MM.1S (cell line): ENCODE results near the gene VPS52.

Source experiments
- DNase-seq: peaks from one replicate; pipeline ENCODE4 v3.0.0-alpha.2; 2015
- H2AFZ ChIP-seq: fragments of 300-600 bp; sonication (generic); 2 replicates; pipeline ENCODE4 v1.6.0; 2016; ENCODE audit warnings: antibody characterized with exemption, low read length
- H3F3A ChIP-seq: fragments of 300-600 bp; sonication (generic); 2 replicates; pipeline ENCODE4 v1.6.1; 2016; ENCODE audit warnings: mild to moderate bottlenecking, antibody characterized with exemption, low read length, moderate library complexity, mixed read lengths; ENCODE audit not compliant: insufficient read depth
- H3K27ac ChIP-seq: fragments of 300-600 bp; sonication (generic); 2 replicates; pipeline ENCODE4 v1.5.1; 2016; ENCODE audit warnings: mild to moderate bottlenecking, low read length
- H3K27me3 ChIP-seq: fragments of 300-600 bp; sonication (generic); replicated peaks from 2 replicates; pipeline ENCODE4 v1.6.0; 2016; ENCODE audit warnings: low read length; ENCODE audit not compliant: insufficient read depth
- H3K36me3 ChIP-seq: fragments of 300-600 bp; sonication (generic); replicated peaks from 2 replicates; pipeline ENCODE4 v1.6.1; 2016; ENCODE audit warnings: mild to moderate bottlenecking, low read length, mixed read lengths; ENCODE audit not compliant: insufficient read depth
- H3K4me1 ChIP-seq: fragments of 300-600 bp; sonication (generic); 2 replicates; pipeline ENCODE4 v1.6.1; 2016; ENCODE audit warnings: low read length, mixed read lengths
- H3K4me2 ChIP-seq: fragments of 300-600 bp; sonication (generic); 2 replicates; pipeline ENCODE4 v1.6.0; 2016; ENCODE audit warnings: low read depth, low read length
- H3K4me3 ChIP-seq: fragments of 300-600 bp; sonication (generic); 2 replicates; pipeline ENCODE4 v1.5.1; 2016; ENCODE audit warnings: low read length, mixed read lengths
- H3K79me2 ChIP-seq: fragments of 300-600 bp; sonication (generic); 2 replicates; pipeline ENCODE4 v1.6.1; 2016; ENCODE audit warnings: mixed run types, low read length, mixed read lengths
- H3K9ac ChIP-seq: fragments of 300-600 bp; sonication (generic); 2 replicates; pipeline ENCODE4 v1.6.1; 2016; ENCODE audit warnings: low read length, mixed read lengths
- H3K9me2 ChIP-seq: fragments of 300-600 bp; sonication (generic); replicated peaks from 2 replicates; pipeline ENCODE4 v1.6.1; 2016; ENCODE audit warnings: mild to moderate bottlenecking, low read length, mixed read lengths; ENCODE audit not compliant: insufficient read depth
- H3K9me3 ChIP-seq: fragments of 300-600 bp; sonication (generic); replicated peaks from 2 replicates; pipeline ENCODE4 v1.6.1; 2016; ENCODE audit warnings: mild to moderate bottlenecking, low read length, mixed read lengths; ENCODE audit not compliant: insufficient read depth
- H4K20me1 ChIP-seq: fragments of 300-600 bp; sonication (generic); 2 replicates; pipeline ENCODE4 v1.6.1; 2016; ENCODE audit warnings: mild to moderate bottlenecking, low read length, moderate library complexity, mixed read lengths; ENCODE audit not compliant: insufficient read depth
- EZH2 ChIP-seq: fragments of 300-600 bp; sonication (generic); optimal IDR thresholded peaks from 2 replicates; pipeline ENCODE3; 2017; ENCODE audit warnings: low read depth, mild to moderate bottlenecking, antibody characterized with exemption, low read length, mixed read lengths
- EZH2phosphoT487 ChIP-seq: fragments of 300-600 bp; sonication (generic); IDR thresholded peaks from 2 replicates; pipeline ENCODE4 v1.6.1; 2018; ENCODE audit warnings: antibody characterized with exemption, low read length
- TF ChIP-seq, protein P1 (sequence below): fragments of 300-600 bp; sonication (generic); IDR thresholded peaks from 2 replicates; pipeline ENCODE4 v1.5.1; 2016; ENCODE audit warnings: antibody characterized with exemption, low read length, mixed read lengths

Gene VPS52

DNA sequence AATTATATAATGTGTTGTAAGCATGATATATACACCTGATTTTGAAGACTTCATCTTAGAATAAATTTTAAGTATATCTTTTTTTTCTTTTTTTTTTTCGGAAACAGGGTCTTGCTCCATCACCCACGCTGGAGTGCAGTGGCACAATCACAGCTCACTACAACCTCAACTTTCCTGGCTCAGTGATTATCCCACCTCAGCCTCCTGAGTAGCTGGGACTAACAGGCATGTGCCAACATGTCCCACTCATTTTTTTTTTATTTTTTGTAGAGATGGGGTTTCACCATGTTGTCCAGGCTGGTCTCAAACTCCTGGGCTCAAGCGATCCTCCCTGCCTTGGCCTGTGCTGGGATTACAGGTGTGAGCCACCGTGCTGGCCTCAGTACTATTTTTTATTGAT is 17.1 kb downstream of the VPS52 start:
- Histone ChIP-seq H3K9me2 (no peaks in the 10 kb centered on the region), H3K4me3 (no peak overlapping the region), H3K79me2 (peaks cover 12% of the 10 kb centered on the region), H3F3A (no peaks in the 10 kb centered on the region; the same call in 1 of the 2 replicates), H4K20me1 (no peaks in the 10 kb centered on the region), H3K27ac (no peak overlapping the region), H3K4me2 (no peak overlapping the region), H3K9me3 (no peaks in the 10 kb centered on the region), H3K9ac (no peak overlapping the region), H3K36me3 (no peaks in the 10 kb centered on the region), H3K27me3 (no peaks in the 10 kb centered on the region), H2AFZ (no peak overlapping the region), H3K4me1 (peaks cover 8% of the 10 kb centered on the region)
- DNase-seq: no peak
- TF ChIP-seq EZH2 (no peak), EZH2phosphoT487 (no peak)
- TF ChIP-seq, protein P1, sequence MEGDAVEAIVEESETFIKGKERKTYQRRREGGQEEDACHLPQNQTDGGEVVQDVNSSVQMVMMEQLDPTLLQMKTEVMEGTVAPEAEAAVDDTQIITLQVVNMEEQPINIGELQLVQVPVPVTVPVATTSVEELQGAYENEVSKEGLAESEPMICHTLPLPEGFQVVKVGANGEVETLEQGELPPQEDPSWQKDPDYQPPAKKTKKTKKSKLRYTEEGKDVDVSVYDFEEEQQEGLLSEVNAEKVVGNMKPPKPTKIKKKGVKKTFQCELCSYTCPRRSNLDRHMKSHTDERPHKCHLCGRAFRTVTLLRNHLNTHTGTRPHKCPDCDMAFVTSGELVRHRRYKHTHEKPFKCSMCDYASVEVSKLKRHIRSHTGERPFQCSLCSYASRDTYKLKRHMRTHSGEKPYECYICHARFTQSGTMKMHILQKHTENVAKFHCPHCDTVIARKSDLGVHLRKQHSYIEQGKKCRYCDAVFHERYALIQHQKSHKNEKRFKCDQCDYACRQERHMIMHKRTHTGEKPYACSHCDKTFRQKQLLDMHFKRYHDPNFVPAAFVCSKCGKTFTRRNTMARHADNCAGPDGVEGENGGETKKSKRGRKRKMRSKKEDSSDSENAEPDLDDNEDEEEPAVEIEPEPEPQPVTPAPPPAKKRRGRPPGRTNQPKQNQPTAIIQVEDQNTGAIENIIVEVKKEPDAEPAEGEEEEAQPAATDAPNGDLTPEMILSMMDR: no peak

DNA sequence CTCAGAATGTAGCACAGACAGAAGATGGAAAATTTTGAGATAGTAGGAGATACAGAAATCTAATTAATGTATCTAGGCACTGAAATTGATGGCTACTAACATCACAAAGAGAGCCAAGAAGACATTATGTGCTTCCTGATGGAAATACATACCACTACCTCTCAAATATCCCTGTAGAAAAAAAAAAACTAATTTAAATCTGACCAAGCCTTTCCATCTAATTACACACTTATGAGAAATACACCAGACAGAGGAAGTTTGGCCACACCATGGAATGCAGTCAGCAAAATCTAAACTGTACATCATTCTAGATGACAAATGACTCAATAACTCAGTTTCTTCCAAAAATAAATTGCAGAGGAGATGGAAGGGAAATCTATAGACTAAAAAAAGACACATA is 18.9 kb downstream of the VPS52 start:
- Histone ChIP-seq H4K20me1 (no peaks in the 10 kb centered on the region), H3K9me2 (no peaks in the 10 kb centered on the region), H3F3A (peaks cover 6% of the 10 kb centered on the region), H2AFZ (no peak overlapping the region), H3K4me2 (no peak overlapping the region), H3K4me3 (no peak overlapping the region), H3K4me1 (peaks cover 10% of the 10 kb centered on the region), H3K79me2 (peaks cover 12% of the 10 kb centered on the region), H3K9ac (no peak overlapping the region), H3K27ac (no peak overlapping the region), H3K9me3 (no peaks in the 10 kb centered on the region), H3K36me3 (no peaks in the 10 kb centered on the region), H3K27me3 (no peaks in the 10 kb centered on the region)
- TF ChIP-seq EZH2: no peak
- TF ChIP-seq, protein P1: no peak
- no peak for TF ChIP-seq EZH2phosphoT487
- DNase-seq: no peak

DNA sequence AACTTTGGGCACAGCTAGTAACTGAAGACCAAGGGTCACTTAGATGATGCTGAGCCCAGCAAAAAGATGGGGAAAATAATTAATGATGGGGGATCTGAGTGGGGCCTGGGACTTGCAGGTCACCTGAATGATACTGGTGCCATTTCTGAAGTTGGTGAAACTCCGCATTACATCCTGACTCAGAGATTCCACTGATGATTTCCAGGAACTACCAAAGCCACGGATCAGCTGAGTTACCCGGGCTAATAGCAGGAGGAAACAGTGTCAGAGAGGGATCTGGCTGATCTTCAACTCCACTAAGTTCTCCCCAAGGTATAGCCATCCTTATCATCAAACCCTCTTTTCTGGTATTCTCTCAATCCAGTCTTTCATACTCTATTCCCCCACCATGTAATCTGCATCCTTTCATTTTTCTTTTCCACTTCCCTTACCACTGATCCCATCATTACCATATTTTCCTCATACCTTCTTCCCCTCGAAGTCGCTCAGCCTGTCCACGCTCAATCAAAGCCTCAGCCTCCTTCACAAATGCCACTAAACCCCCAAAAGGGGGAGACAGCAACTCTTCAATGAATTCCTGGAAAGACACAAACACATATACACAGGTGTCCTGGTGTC is 20.2 kb downstream of the VPS52 start:
- TF ChIP-seq EZH2phosphoT487: no peak
- no peak for TF ChIP-seq EZH2
- TF ChIP-seq, protein P1: no peak; the same call in 1 of the 2 replicates
- Histone ChIP-seq H3K4me2 (no peak overlapping the region), H3K36me3 (no peaks in the 10 kb centered on the region), H3F3A (peaks cover 6% of the 10 kb centered on the region), H2AFZ (no peak overlapping the region), H3K27me3 (no peaks in the 10 kb centered on the region), H3K27ac (no peak overlapping the region), H3K9me3 (no peaks in the 10 kb centered on the region), H3K4me3 (no peak overlapping the region), H3K79me2 (peaks cover 12% of the 10 kb centered on the region), H3K9me2 (no peaks in the 10 kb centered on the region), H4K20me1 (no peaks in the 10 kb centered on the region), H3K9ac (no peak overlapping the region), H3K4me1 (peaks cover 10% of the 10 kb centered on the region)
- no peak for DNase-seq
